HL-60 (cell line): ENCODE data around the gene CLDN10.

Experiments
- DNase-seq, 2 experiments: peaks; one replicate each; pipeline ENCODE4 v3.0.0-alpha.2; 2010 to 2020; ENCODE audit warnings: low read depth in 1 of 2, low spot score in 1 of 2
- H3K27ac ChIP-seq: fragments of 250-450 bp; sonication (Bioruptor Pico); replicated peaks from 2 replicates; pipeline ENCODE4 v1.5.1; 2020; ENCODE audit warnings: mild to moderate bottlenecking, moderate library complexity
- H3K27me3 ChIP-seq: fragments of 250-450 bp; sonication (Bioruptor Pico); 2 replicates; pipeline ENCODE4 v1.5.1; 2021; ENCODE audit warnings: mild to moderate bottlenecking, moderate library complexity; ENCODE audit not compliant: insufficient read depth, poor library complexity, severe bottlenecking
- H3K4me3 ChIP-seq: replicated peaks from 2 replicates; pipeline ENCODE4 v1.5.1; 2011; ENCODE audit warnings: mild to moderate bottlenecking, control low read depth, low read length; ENCODE audit not compliant: insufficient read depth
- GABPA ChIP-seq: IDR thresholded peaks from 2 replicates; pipeline ENCODE4 v1.6.1; 2012; ENCODE audit warnings: low read depth
- POLR2AphosphoS5 ChIP-seq: IDR thresholded peaks from 2 replicates; pipeline ENCODE4 v1.6.1; 2012; ENCODE audit warnings: low read depth
- REST ChIP-seq: IDR thresholded peaks from 2 replicates; pipeline ENCODE4 v1.6.1; 2012; ENCODE audit warnings: low read depth; ENCODE audit not compliant: insufficient replicate concordance
- SPI1 ChIP-seq: IDR thresholded peaks from 2 replicates; pipeline ENCODE4 v1.6.1; 2012; ENCODE audit warnings: low read depth, mild to moderate bottlenecking, borderline replicate concordance
- TF ChIP-seq, protein P1 (sequence below): IDR thresholded peaks from one replicate; pipeline ENCODE4 v1.5.1; 2011; ENCODE audit warnings: low read length, control low read depth, inconsistent platforms; ENCODE audit not compliant: insufficient read depth

CLDN10 gene

DNA sequence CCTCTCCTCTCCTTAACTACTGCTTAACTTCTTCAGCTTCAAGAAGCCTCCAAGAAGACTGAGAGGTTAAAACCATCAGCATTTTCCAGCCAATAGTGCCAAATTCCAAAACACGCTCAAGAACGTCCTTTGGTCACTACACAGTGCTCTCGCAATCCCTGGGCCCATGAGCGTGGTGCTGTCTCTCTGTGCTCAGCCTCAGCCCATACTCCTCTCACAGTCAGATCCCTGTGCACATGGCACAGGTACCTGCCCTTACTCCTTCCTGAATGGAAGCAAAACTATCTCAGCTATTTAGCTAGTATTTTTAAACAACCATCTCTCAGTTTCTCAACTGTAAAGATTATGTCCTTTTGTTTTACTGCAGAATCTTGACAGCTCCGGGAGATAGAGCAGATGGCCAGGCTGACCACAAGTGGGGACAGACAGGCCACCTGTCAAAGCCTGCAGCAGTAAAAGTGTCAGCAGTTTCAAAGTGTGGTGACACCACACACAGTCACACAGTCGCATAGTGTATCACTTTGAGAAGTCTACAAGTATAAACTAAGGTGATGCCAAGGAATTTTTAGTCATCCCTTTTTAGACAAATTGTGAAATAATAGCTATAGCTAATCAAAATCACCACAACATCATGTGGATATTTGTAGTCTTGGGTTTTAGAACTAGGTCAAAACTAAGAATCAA is 56.3 kb downstream of the CLDN10 start:
- Histone ChIP-seq H3K27ac (no peak overlapping the region), H3K27me3 (peaks cover 3% of the 10 kb centered on the region), H3K4me3 (no peak overlapping the region)
- TF ChIP-seq, protein P1, sequence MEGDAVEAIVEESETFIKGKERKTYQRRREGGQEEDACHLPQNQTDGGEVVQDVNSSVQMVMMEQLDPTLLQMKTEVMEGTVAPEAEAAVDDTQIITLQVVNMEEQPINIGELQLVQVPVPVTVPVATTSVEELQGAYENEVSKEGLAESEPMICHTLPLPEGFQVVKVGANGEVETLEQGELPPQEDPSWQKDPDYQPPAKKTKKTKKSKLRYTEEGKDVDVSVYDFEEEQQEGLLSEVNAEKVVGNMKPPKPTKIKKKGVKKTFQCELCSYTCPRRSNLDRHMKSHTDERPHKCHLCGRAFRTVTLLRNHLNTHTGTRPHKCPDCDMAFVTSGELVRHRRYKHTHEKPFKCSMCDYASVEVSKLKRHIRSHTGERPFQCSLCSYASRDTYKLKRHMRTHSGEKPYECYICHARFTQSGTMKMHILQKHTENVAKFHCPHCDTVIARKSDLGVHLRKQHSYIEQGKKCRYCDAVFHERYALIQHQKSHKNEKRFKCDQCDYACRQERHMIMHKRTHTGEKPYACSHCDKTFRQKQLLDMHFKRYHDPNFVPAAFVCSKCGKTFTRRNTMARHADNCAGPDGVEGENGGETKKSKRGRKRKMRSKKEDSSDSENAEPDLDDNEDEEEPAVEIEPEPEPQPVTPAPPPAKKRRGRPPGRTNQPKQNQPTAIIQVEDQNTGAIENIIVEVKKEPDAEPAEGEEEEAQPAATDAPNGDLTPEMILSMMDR: no peak
- no peak for TF ChIP-seq POLR2AphosphoS5
- TF ChIP-seq SPI1: no peak
- TF ChIP-seq REST: no peak
- TF ChIP-seq GABPA: no peak
- no peak for DNase-seq

GRCh38 chr13:95614641-95615245 is 62.2 kb downstream of the CLDN10 start:
- H3K4me3 ChIP-seq: no peak overlapping the region
- H3K27me3 ChIP-seq: no peaks in the 10 kb centered on the region
- no peak overlapping the region for H3K27ac ChIP-seq
- no peak for TF ChIP-seq POLR2AphosphoS5
- no peak for TF ChIP-seq SPI1
- TF ChIP-seq, protein P1: no peak
- TF ChIP-seq GABPA: no peak
- no peak for TF ChIP-seq REST
- no peak for DNase-seq

- TF ChIP-seq REST (no peak), POLR2AphosphoS5 (no peak), GABPA (no peak), SPI1 (no peak)
- TF ChIP-seq, protein P1: no peak
- no peak for DNase-seq
- Histone ChIP-seq H3K4me3 (no peak overlapping the region), H3K27me3 (no peaks in the 10 kb centered on the region), H3K27ac (no peak overlapping the region)
These were observed 63.0 kb downstream of the CLDN10 start for GRCh38 chr13:95615539-95615938.
